ENCODE data around the gene RFC2. TPM values are rescaled to one million over a fixed set of nuclear protein-coding genes. Genes with fewer than 3 reads are reported as not detected.

RFC2 gene
- total and polyA plus RNA-seq, 2 donors, result 20.1 to 36.5 TPM

DNA sequence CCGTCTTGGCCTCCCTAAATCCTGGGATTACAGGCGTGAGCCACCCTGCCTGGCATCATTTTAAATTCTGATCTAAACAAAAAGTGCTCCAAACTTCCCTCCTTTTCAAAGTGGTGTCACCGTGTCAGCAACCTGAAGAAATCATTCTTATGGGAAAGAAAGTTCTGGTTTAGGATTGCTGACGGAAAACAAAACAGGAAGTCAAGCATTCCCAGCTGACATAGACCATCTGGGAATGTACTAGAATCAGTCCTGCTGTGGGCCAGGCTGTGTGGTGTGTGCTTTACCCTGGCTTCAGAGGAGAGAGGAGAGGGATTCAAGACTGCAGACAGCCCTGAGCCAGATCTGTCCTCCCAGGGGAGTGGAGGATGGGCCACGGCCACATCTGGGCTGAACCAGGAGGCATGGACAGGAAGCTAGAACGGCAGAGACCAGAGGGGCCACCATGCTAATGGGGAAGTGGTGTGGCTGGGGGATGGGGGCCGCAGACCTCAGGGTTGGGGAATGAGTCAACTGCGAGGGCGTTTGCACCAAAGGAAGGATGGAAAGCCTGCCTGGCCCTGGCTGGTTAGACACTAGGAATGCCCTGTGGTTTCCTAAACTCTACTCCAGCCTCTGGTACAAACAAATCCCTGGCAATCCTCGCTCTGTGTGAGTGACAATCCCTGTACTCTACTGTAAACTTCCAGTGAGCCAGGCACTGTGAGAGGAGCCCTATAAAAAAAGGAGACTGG lies 18.3 kb upstream of the RFC2 start:
- no peaks in the 10 kb centered on the region for H3K36me3 ChIP-seq (ENCODE audit: control insufficient read depth in 2 of 2, insufficient read depth in 2 of 2, low read length in 1 of 2)

DNA sequence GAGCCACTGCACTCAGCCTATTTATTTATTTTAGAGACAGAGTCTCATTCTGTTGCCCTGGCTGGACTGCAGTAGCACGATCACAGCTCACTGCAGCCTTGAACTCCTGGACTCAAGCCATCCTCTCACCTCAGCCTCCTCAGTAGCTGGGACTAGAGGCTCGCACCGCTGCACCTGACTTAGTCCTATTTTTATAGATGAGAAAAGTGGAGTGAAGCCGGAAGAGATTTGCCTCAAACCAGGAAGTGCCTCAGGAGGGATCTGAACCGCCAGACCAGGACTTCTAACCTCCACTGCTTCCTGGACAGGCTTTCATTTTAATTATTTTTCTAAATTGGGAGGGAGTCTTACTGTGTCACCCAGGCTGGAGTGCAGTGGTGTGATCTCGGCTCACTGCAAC lies 17.5 kb upstream of the RFC2 start:
- Histone ChIP-seq H3K27me3 (ENCODE audit: control insufficient read depth in 2 of 2, insufficient read depth in 1 of 2, low read length in 1 of 2) (peaks cover 0 to 2% of the 10 kb centered on the region in 2 donors), H3K4me1 (ENCODE audit: control insufficient read depth in 2 of 2, insufficient read depth in 2 of 2, low read length in 2 of 2) (peaks cover 6 to 23% of the 10 kb centered on the region in 2 donors), H3K27ac (ENCODE audit: low read depth in 1 of 2, low read length in 1 of 2) (peak overlapping the region in 1 of 2 donors; percentile 42), H3K4me3 (ENCODE audit: low read length in 2 of 2) (no peak overlapping the region), H3K9me3 (ENCODE audit: control insufficient read depth in 2 of 2, insufficient read depth in 1 of 2, low read length in 1 of 2) (no peaks in the 10 kb centered on the region), H3K36me3 (ENCODE audit: control insufficient read depth in 2 of 2, insufficient read depth in 2 of 2, low read length in 1 of 2) (no peaks in the 10 kb centered on the region)
- 27% methylated on average over 6 of the region's 6 CpGs for WGBS
- DNase-seq (ENCODE audit: low read depth in 6 of 9, low spot score in 9 of 9), result no peak

More for the DNA sequence above, 18.3 kb upstream of the RFC2 start:
- Histone ChIP-seq H3K27ac (ENCODE audit: low read depth in 1 of 2, low read length in 1 of 2) (peak overlapping the region; percentile 34 to 42), H3K27me3 (ENCODE audit: control insufficient read depth in 2 of 2, insufficient read depth in 1 of 2, low read length in 1 of 2) (peaks cover 0 to 2% of the 10 kb centered on the region in 2 donors), H3K4me1 (ENCODE audit: control insufficient read depth in 2 of 2, insufficient read depth in 2 of 2, low read length in 2 of 2) (peaks cover 6 to 23% of the 10 kb centered on the region in 2 donors), H3K4me3 (ENCODE audit: low read length in 2 of 2) (no peak overlapping the region), H3K9me3 (ENCODE audit: control insufficient read depth in 2 of 2, insufficient read depth in 1 of 2, low read length in 1 of 2) (no peaks in the 10 kb centered on the region)
- 50% methylated on average over 10 of the region's 10 CpGs for WGBS
- no peak for DNase-seq (ENCODE audit: low read depth in 6 of 9, low spot score in 9 of 9)

DNA sequence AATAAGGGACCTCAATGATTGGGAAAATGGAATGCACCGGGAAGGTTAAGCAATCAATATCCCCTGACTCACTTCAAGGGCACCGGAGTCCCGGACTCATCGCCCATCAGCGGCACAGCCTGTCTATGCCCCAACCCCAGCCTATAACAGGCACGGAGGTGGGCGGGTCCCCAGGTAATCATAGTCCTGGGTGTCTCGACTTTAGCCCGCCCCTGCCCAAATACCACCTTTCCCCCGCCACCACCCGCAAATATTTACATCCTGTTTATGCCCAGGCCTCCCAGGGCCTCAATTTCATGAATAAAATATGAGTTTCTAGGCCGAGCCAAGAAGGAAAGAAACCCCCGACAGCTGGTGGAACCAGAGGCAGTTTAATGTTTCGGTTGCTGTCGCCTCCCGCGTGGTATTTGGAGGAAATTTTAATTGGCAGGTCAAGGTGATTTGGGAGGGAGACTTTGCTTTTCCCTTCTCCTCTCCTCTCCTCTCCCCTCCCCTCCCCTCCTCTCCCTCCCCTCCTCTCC lies 15.6 kb upstream of the RFC2 start:
- Histone ChIP-seq H3K36me3 (ENCODE audit: control insufficient read depth in 2 of 2, insufficient read depth in 2 of 2, low read length in 1 of 2) (no peaks in the 10 kb centered on the region), H3K27me3 (ENCODE audit: control insufficient read depth in 2 of 2, insufficient read depth in 1 of 2, low read length in 1 of 2) (peaks cover 0 to 2% of the 10 kb centered on the region in 2 donors), H3K9me3 (ENCODE audit: control insufficient read depth in 2 of 2, insufficient read depth in 1 of 2, low read length in 1 of 2) (no peaks in the 10 kb centered on the region), H3K27ac (ENCODE audit: low read depth in 1 of 2, low read length in 1 of 2) (no peak overlapping the region), H3K4me3 (ENCODE audit: low read length in 2 of 2) (peak overlapping the region; percentile 48 to 76), H3K4me1 (ENCODE audit: control insufficient read depth in 2 of 2, insufficient read depth in 2 of 2, low read length in 2 of 2) (peaks cover 6 to 23% of the 10 kb centered on the region in 2 donors)
- WGBS, result under 1% methylated on average over 17 of the region's 17 CpGs
- DNase-seq (ENCODE audit: low read depth in 6 of 9, low spot score in 9 of 9), result peak in 8 of 9 donors; percentile 41 to 89 (median 68)

DNA sequence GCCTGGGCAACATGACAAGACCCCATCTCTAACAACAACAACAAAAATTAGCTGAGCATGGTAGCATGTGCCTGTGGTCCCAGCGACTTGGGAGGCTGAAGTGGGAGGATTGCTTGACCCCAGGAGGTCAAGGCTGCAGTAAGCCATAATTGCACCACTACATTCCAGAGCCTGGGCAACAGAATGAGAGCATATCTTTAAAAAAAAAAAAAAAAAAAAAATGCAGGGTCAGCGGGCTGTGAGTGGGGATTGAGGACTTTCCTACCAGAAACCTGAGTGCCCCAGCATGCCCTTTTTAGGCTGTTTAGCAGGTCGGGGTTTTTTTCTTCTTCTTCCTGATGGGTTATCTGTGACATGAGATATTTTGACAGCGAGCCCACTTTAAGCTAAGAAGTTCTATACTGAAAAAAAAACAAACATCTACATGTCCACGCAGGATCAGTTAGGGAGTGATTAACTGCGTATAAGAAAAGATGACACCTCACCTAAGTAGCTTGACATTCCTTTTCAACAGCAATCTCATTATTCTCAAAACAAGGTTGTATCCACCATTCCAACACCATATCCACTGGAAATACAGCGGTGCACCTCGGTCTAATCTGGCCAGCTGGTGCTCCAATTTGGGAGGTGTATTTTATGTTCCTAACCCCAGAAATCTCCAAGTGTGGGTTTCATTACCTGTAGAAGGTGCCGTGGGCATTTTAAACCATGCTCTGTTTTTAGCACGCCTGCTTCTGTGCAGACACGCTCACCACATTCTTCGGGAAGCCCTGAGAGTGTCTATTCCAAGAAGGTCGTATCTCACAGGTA lies 13.8 kb upstream of the RFC2 start:
- H3K27me3 ChIP-seq (ENCODE audit: control insufficient read depth in 2 of 2, insufficient read depth in 1 of 2, low read length in 1 of 2), result peaks cover 0 to 2% of the 10 kb centered on the region in 2 donors
- no peaks in the 10 kb centered on the region for H3K36me3 ChIP-seq (ENCODE audit: control insufficient read depth in 2 of 2, insufficient read depth in 2 of 2, low read length in 1 of 2)
- no peak for DNase-seq (ENCODE audit: low read depth in 6 of 9, low spot score in 9 of 9)
- 89% methylated on average over 13 of the region's 13 CpGs for WGBS
- peaks cover 6 to 23% of the 10 kb centered on the region in 2 donors for H3K4me1 ChIP-seq (ENCODE audit: control insufficient read depth in 2 of 2, insufficient read depth in 2 of 2, low read length in 2 of 2)
- H3K27ac ChIP-seq (ENCODE audit: low read depth in 1 of 2, low read length in 1 of 2), result peak overlapping the region; percentile 53 to 79
- no peaks in the 10 kb centered on the region for H3K9me3 ChIP-seq (ENCODE audit: control insufficient read depth in 2 of 2, insufficient read depth in 1 of 2, low read length in 1 of 2)
- H3K4me3 ChIP-seq (ENCODE audit: low read length in 2 of 2), result no peak overlapping the region

DNA sequence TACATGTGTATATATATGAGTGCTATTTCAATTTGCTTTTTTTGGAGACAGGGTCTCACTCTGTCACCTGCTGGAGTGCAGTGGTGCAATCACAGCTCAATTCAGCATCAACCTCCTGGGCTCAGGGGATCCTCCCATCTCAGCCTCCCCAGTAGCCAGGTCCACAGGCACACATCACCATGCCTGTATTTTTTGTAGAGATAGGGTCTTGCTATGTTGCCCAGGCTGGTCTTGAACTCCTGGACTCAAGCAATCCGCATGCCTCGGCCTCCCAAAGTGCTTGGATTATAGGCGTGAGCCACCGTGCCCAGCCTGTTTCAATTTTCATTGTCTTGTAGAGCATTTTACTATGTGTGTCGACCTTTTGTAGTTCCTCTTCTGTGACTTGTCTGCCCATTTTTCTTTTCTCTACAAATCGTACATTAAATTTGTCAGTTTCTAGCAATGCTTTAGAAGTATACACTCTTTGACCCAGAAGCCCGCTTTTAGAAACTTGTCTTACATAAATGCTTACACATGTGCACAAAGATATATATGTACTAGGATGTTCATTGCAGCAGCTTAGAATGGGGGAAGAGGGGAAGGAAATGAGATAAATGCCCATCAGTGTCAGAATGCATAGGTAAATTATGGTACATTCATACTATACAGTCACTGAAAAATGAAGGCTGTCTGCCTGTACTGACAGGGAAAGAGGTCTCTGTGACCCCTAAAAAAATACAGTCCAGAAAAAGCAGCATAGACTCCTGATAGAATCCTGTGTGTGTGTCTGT lies 12.2 kb upstream of the RFC2 start:
- 75% methylated on average over 7 of the region's 7 CpGs for WGBS
- peaks cover 3 to 11% of the 10 kb centered on the region in 2 donors for H3K4me1 ChIP-seq (ENCODE audit: control insufficient read depth in 2 of 2, insufficient read depth in 2 of 2, low read length in 2 of 2)
- H3K36me3 ChIP-seq (ENCODE audit: control insufficient read depth in 2 of 2, insufficient read depth in 2 of 2, low read length in 1 of 2), result no peaks in the 10 kb centered on the region
- H3K27ac ChIP-seq (ENCODE audit: low read depth in 1 of 2, low read length in 1 of 2), result no peak overlapping the region
- peaks cover 0 to 2% of the 10 kb centered on the region in 2 donors for H3K27me3 ChIP-seq (ENCODE audit: control insufficient read depth in 2 of 2, insufficient read depth in 1 of 2, low read length in 1 of 2)
- H3K4me3 ChIP-seq (ENCODE audit: low read length in 2 of 2), result no peak overlapping the region
- no peak for DNase-seq (ENCODE audit: low read depth in 6 of 9, low spot score in 9 of 9)
- H3K9me3 ChIP-seq (ENCODE audit: control insufficient read depth in 2 of 2, insufficient read depth in 1 of 2, low read length in 1 of 2), result no peaks in the 10 kb centered on the region

DNA sequence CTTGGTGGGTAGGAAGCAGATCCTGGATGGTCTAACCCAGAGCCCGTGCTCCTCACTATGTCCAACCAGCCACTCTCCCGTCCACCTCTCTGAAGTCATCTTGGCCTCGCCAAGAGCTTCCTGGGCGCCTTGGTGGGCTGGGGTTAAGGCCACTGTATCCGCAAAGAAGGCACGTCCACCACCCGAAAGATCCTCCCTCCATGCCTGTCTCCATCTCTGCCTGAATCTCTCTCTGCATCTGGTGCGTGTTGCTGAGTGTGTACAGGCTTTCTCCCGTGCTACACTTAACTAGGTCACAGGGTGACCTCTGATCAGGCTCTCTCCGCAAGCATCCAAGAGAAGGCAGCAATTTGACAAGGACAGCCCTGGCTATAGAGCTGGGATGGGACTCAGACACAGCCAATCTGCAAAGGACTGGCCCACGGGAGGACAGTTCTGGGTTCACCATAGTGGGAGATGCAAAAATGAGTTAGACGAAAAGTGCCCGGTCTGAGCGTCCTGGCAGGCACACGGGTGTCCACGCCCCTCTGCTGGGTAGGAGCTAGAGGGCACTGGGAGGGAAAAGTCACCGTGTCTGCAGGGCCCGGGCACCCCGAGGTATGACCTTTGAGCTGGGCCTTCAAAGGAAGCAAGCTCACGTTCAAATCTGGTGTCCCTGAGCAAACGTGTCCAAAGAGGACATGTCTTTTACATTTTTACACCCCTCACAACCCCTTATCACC lies 9.4 kb upstream of the RFC2 start:
- Histone ChIP-seq H3K9me3 (ENCODE audit: control insufficient read depth in 2 of 2, insufficient read depth in 1 of 2, low read length in 1 of 2) (no peaks in the 10 kb centered on the region), H3K36me3 (ENCODE audit: control insufficient read depth in 2 of 2, insufficient read depth in 2 of 2, low read length in 1 of 2) (no peaks in the 10 kb centered on the region), H3K27ac (ENCODE audit: low read depth in 1 of 2, low read length in 1 of 2) (no peak overlapping the region), H3K4me1 (ENCODE audit: control insufficient read depth in 2 of 2, insufficient read depth in 2 of 2, low read length in 2 of 2) (peaks cover 0 to 4% of the 10 kb centered on the region in 2 donors), H3K4me3 (ENCODE audit: low read length in 2 of 2) (no peak overlapping the region), H3K27me3 (ENCODE audit: control insufficient read depth in 2 of 2, insufficient read depth in 1 of 2, low read length in 1 of 2) (peaks cover 0 to 2% of the 10 kb centered on the region in 2 donors)
- DNase-seq (ENCODE audit: low read depth in 6 of 9, low spot score in 9 of 9), result no peak
- 95% methylated on average over 21 of the region's 21 CpGs for WGBS

DNA sequence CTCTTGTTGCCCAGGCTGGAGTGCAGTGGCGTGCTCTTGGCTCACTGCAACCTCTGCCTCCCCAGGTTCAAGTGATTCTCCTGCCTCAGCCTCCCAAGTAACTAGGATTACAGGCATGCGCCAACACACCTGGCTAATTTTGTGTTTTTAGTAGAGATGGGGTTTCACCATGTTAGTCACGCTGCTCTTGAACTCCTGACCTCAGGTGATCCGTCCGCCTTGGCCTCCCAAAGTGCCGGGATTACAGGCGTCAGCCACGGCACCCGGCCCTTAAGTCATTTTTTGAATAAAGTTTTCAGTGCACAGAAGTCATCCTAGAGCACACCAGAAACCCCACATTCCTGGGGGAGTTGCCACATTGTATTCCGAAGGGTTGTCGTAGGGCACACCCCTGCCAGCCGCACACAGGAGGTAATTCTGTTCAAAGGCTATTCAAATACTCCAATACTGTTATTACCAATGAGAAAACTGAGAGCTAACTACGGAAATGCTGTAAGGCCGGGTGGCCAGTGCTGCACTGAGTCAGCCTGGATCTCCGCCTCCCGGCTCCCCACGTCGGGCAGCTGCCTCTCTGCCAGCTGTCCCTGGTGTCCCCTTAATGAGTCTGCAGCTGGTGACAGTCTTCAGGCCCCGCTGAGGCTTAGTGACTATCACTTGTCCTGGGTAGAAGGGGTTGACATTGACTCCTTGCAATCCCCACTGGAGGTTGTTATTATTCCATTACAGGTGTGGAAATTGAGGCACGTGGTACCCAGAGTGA lies 8.6 kb upstream of the RFC2 start:
- Histone ChIP-seq H3K27ac (ENCODE audit: low read depth in 1 of 2, low read length in 1 of 2) (no peak overlapping the region), H3K27me3 (ENCODE audit: control insufficient read depth in 2 of 2, insufficient read depth in 1 of 2, low read length in 1 of 2) (no peaks in the 10 kb centered on the region), H3K4me1 (ENCODE audit: control insufficient read depth in 2 of 2, insufficient read depth in 2 of 2, low read length in 2 of 2) (no peaks in the 10 kb centered on the region), H3K4me3 (ENCODE audit: low read length in 2 of 2) (no peak overlapping the region), H3K36me3 (ENCODE audit: control insufficient read depth in 2 of 2, insufficient read depth in 2 of 2, low read length in 1 of 2) (no peaks in the 10 kb centered on the region), H3K9me3 (ENCODE audit: control insufficient read depth in 2 of 2, insufficient read depth in 1 of 2, low read length in 1 of 2) (no peaks in the 10 kb centered on the region)
- no peak for DNase-seq (ENCODE audit: low read depth in 6 of 9, low spot score in 9 of 9)
- 96% methylated on average over 20 of the region's 20 CpGs for WGBS

DNA sequence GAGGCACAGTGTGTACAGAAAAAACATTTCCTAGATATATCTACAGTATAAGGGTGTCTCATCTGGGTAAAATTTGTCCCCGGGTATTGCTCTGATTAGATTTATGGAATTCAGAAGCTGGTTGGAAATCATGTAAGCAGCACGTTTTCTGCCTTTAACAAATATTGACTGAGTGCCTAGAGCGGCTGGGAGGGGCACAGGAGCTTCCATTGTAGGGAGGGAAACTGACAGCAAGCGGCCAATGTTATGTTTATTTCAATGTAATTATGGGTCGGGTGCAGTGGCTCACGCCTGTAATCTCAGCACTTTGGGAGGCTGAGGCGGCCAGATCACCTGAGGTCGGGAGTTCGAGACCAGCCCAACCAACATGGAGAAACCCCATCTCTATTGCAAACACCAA lies 4.4 kb upstream of the RFC2 start:
- WGBS, result 91% methylated on average over 9 of the region's 9 CpGs
- Histone ChIP-seq H3K36me3 (ENCODE audit: control insufficient read depth in 2 of 2, insufficient read depth in 2 of 2, low read length in 1 of 2) (no peaks in the 10 kb centered on the region), H3K9me3 (ENCODE audit: control insufficient read depth in 2 of 2, insufficient read depth in 1 of 2, low read length in 1 of 2) (no peaks in the 10 kb centered on the region), H3K4me3 (ENCODE audit: low read length in 2 of 2) (no peak overlapping the region), H3K4me1 (ENCODE audit: control insufficient read depth in 2 of 2, insufficient read depth in 2 of 2, low read length in 2 of 2) (peaks cover 6 to 14% of the 10 kb centered on the region in 2 donors), H3K27ac (ENCODE audit: low read depth in 1 of 2, low read length in 1 of 2) (no peak overlapping the region), H3K27me3 (ENCODE audit: control insufficient read depth in 2 of 2, insufficient read depth in 1 of 2, low read length in 1 of 2) (no peaks in the 10 kb centered on the region)
- no peak for DNase-seq (ENCODE audit: low read depth in 6 of 9, low spot score in 9 of 9)
